Measurements from ENCODE around the gene HOXA6.

- TF ChIP-seq, protein P1, sequence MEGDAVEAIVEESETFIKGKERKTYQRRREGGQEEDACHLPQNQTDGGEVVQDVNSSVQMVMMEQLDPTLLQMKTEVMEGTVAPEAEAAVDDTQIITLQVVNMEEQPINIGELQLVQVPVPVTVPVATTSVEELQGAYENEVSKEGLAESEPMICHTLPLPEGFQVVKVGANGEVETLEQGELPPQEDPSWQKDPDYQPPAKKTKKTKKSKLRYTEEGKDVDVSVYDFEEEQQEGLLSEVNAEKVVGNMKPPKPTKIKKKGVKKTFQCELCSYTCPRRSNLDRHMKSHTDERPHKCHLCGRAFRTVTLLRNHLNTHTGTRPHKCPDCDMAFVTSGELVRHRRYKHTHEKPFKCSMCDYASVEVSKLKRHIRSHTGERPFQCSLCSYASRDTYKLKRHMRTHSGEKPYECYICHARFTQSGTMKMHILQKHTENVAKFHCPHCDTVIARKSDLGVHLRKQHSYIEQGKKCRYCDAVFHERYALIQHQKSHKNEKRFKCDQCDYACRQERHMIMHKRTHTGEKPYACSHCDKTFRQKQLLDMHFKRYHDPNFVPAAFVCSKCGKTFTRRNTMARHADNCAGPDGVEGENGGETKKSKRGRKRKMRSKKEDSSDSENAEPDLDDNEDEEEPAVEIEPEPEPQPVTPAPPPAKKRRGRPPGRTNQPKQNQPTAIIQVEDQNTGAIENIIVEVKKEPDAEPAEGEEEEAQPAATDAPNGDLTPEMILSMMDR (conservative IDR thresholded peaks at IDR 0.05 in 1 of 2, IDR thresholded peaks at IDR 0.05 in 1 of 2; ENCODE audit: low read depth in 1 of 2, low read length in 2 of 2) = no peak
- no peak for TF ChIP-seq EZH2 (IDR thresholded peaks at IDR 0.05; ENCODE audit: low read length, missing control alignments)
These were observed 8.4 kb upstream of the HOXA6 start for GRCh38 chr7:27155816-27156507.
